T47D (cell line): ENCODE data around the gene MIX23.

Experiments used
- DNase-seq, 2 experiments: peaks; one replicate each; pipeline versions ENCODE4 v3.0.0 to v3.0.0-alpha.2; 2011 to 2012; ENCODE audit warnings: low read depth in 1 of 2, low spot score in 1 of 2
- JUND ChIP-seq: IDR thresholded peaks from 2 replicates; pipeline ENCODE4 v1.6.1; 2012; ENCODE audit warnings: low read depth
- in situ Hi-C: cut with HindIII; loops from 2 replicates; pipeline ENCODE4 v1.10.0; 2016; ENCODE audit warnings: low sequenced_read_pairs, low pct_unique_long_range_greater_than_20kb

Gene MIX23

GRCh38 chr3:122407946-122408345 is 24.9 kb upstream of the MIX23 start:
- no peak for TF ChIP-seq JUND
- in situ Hi-C loops = no loop called here
- no peak for DNase-seq

DNA sequence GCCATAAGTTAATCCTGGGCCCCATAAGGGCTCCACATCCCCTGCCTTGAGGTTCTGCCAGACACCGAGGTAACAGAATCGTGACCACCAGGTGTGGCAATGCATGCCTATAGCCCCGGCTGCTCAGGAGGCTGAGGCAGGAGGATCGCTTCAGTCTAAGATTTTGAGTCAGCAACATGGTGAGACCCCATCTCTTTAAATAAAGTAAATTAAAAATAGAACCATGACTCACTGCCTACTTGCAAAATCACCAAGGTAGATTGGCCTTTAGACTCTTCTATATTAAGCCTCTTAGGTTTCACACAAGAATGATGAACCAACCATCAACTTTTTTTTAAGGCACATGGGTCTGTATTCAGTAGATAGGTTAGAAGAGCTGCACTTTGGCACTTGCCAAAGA is 23.2 kb upstream of the MIX23 start:
- DNase-seq = no peak
- in situ Hi-C loops = no loop called here

GRCh38 chr3:122405015-122405414 is 22.0 kb upstream of the MIX23 start:
- in situ Hi-C loops = no loop called here
- TF ChIP-seq JUND = no peak
- no peak for DNase-seq

More for the DNA sequence above, 23.2 kb upstream of the MIX23 start:
- no peak for TF ChIP-seq JUND

DNA sequence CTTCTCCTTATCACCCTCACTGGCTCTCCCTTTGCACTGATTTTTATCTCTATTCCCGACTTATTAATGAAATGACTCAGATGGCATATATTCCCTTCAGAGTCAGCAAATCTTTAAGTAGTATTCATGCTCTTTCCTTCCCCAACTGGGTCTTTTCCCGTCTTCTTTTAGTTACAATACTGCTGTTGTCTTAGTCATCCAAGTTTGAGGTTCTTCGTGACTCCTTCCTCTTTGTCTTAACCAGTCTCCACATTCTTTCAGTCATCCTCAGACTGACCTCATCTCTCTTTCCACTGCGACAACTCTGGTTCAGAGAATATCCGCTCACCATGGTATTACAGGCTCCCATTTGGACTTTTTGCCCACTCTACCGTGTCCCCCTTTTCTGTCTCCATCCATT is 20.5 kb upstream of the MIX23 start:
- in situ Hi-C loops = no loop called here
- DNase-seq = no peak
- no peak for TF ChIP-seq JUND

DNA sequence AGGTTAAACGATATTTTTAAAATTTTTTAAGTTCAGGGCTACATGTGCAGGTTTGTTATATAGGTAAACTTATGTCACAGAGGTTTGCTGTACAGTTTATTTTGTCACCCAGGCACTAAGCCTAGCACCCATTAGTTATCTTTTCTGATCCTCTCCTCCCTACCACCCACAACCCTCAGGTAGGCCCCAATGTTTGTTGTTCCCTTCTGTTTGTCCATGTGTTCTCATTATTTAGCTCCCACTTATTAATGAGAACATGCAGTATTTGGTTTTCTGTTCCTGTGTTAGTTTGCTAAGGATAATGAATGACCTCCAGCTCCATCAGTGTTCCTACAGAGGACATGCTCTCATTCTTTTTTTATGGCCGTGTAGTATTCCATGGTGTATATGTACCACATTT is 15.9 kb upstream of the MIX23 start:
- in situ Hi-C loops = no loop called here
- TF ChIP-seq JUND = no peak
- no peak for DNase-seq

DNA sequence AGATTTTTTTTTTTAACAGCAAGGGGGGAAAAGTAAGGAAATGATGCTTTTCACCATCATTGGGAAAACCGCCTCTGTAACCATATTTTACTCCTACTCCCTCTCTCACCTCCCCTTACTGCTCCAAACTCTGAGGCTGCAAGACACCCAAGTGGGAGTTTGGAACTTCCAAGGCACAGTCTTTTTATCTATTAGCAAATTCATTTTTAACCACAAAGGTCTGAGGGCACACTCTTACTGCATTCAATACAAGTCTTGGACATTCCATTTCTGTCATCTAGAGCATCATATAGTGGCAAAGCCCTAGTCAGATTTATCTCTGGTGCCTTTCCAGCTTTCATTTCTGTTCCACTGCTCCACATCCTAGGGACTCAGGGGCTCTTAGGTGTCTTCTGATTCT is 14.2 kb upstream of the MIX23 start:
- in situ Hi-C loops = no loop called here
- no peak for TF ChIP-seq JUND
- no peak for DNase-seq

DNA sequence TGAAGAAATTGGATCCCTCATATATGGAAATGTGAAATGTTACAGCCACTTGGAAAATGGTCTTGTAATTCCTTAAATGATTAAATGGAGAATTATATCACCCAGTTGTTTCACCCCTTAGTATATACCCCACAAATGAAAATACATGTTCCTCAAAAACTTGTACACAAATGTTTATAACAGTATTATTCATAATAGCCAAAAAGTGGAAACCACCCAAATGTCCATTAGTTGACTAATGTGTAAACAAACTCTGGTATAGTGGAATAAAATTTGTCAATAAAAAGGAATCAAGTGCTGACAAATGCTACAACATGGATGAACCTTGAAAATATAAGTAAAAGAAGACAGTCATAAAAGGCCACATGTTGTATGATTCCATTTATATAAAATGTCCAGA is 13.5 kb upstream of the MIX23 start:
- TF ChIP-seq JUND = no peak
- in situ Hi-C loops = no loop called here
- no peak for DNase-seq

- DNase-seq = no peak
- in situ Hi-C loops = no loop called here
- no peak for TF ChIP-seq JUND
These were observed 12.6 kb upstream of the MIX23 start for GRCh38 chr3:122395582-122395981.

DNA sequence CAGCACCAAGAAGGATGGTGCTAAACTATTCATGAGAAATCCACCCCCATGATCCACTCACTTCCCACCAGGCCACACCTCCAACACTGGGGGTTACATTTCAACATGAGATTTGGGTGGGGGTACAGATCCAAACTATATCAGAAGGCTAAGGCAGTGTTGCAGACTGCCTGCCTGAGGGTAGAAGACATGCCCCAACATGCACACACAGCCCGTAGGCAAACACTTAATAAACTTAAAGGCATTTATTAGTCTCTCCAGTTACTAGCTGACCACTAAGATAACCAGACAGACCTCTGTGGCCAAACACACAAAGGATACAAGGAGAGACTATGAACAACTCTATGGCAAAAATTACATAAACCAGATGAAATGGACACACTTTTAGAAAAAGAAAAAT is 11.1 kb upstream of the MIX23 start:
- no peak for TF ChIP-seq JUND
- in situ Hi-C loops = no loop called here
- no peak for DNase-seq

DNA sequence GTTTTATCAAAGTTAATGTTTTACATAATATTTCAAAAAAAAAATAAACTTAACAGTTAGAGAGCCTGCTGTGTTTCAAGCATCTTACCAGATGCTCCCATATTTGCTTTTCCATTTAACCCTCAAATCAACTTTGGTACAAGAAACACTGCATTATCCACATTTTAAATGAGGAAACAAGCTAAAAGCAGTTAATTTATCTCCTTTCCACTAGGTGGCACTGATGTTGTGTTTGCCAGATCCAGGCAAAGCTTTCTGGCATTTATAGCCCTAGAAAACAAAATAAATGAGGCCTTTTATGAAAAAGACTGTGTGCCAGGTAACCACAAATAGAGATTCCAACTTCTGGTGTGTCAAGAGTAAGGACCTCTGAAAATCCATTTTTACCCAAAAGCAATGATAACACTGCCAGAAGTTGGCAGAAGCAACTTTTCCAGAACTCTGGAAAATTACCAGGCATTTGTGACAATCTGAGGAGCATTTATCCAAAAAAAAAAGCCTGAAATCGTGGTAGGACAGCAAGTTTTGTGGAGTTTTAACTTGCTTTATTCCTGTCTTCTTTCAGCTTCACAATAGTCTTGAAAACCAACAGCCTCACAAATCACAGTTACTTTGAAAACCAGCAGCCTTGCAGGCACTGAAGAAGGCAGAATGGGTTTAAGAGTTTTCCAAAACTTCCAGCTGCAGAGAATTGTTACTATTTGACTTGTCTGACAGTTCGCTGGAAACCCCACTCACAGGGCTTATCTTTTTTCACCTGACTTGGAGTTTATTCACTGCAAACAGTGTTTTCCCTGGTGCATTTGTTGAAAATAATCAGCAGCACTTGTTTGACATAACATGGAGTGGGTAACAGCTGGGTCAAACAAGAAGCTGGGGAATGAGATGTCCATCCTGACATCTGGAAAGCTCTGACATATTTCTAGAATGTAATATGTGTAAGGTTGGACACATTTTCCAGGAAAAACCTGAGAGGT is 10.1 kb upstream of the MIX23 start:
- TF ChIP-seq JUND = no peak
- peak; percentile 34 to 56 for DNase-seq
- in situ Hi-C loops = no loop called here

DNA sequence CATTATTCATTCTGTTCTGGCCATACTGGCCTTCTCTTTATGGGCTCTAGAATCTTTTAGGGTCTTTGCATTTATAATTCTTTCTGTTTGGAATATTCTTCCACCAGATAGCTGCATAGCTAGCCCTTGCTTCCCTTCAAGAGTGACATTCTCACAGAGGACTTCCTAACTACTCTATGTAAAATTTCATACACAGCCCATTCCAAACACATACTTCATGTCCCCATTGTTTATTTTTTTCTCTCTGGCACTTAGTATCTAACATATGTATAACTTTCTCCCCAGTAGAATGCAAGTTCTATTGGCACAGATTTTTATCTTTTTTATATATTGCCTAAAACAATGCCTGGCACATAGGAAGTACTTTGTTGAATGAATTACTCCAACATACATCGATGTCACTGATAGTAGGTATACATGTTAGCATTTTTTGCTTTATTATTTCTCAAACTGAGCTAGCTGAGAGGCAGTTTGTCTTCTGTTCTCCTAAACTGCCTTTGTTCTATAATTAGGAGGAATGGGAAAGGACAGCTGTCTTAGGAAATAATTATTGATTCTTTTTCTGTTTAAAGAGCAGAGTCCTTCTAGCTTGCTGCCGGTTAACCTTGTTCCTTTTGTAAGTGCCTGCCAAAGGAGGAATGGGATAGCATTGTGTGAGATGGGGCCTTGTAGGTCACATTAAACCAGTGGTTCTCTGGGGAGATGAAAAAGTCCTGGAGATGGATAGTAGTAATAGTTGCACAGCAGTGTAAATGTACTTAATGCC is 8.8 kb upstream of the MIX23 start:
- in situ Hi-C loops = no loop called here
- TF ChIP-seq JUND = no peak
- DNase-seq = no peak

GRCh38 chr3:122390665-122391064 is 7.6 kb upstream of the MIX23 start:
- TF ChIP-seq JUND = no peak
- in situ Hi-C loops = no loop called here
- DNase-seq = no peak

GRCh38 chr3:122389892-122390291 is 6.9 kb upstream of the MIX23 start:
- in situ Hi-C loops = no loop called here
- TF ChIP-seq JUND = no peak
- no peak for DNase-seq
